Measurements from ENCODE around the gene SLC6A20. TPM values are rescaled to one million over a fixed set of nuclear protein-coding genes. Genes with fewer than 3 reads are reported as not detected.
A peak's percentile ranks its signal among the peaks of the same experiment; 100 is the strongest.

SLC6A20 gene
- total RNA-seq, 1 donor from 2014 or later = 22.7 TPM

DNA sequence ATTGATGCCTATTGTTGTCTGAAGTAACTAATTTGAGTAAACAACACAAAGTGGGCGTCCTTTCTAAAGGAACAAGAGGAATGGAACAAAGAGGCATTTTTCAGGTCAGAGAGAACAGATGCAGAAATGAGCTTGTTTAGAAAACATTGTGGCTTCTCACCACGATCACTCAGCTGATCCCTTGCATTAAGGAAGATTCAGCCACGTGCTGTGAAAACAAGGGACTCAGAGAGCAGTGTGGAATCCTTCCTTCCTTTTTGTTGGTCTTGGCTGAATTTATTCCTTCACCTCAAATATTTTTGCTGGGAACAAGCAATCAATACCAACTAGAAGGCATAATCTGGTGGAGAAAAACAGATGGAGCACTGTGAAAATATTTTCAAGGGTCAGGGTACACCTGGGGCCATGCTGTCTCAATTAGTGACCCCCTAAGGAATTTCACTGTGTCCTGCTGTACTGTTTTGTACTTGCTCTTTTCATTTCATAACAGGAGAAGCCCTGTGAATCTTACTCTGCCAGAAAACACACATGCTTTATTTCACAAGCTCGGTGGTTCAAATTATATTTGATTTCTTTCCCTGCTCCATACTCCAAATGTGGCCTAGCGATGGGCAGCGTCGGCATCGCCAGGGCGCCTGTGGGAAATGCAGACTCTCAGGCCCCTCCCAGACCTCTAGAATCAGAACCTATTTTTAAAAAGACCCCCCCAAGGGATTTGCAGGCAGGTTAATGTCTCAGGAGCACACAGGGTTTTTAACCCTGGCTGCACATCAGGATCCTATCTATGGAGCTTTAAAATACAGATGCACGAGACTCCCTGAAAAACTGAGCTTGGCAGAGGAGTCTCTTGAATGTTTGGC lies 11.6 kb upstream of the SLC6A20 start:
- DNase-seq = no peak
- no peak overlapping the region for H3K4me3 ChIP-seq

DNA sequence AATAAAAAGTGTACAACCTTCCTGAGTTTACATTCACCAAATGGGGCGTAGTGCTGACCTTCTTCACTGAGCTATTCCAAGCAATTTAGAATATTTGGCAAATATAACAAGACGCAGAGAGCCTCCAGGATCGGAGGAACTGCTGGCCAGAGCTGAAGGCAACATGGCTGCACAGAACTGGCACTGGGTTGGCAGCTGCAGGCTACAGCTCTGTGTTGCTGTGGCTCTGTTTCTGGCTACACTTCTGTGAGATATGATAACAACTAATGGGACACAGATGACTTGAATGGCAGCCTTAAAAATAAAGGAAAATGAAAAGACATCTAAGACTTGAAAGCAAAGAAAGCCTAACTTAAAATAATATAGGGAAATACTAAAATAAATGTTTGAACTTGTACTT lies 10.8 kb upstream of the SLC6A20 start:
- H3K27me3 ChIP-seq = no peaks in the 10 kb centered on the region
- DNase-seq (no peak), ATAC-seq (no peak)
- intact Hi-C loops (cut with DNase I) = no loop called here
- TF ChIP-seq CTCF (IDR thresholded peaks at IDR 0.05) = no peak
- H3K36me3 ChIP-seq = no peaks in the 10 kb centered on the region
- H3K4me1 ChIP-seq = no peaks in the 10 kb centered on the region
- no peak overlapping the region for H3K4me3 ChIP-seq
- no peaks in the 10 kb centered on the region for H3K9me3 ChIP-seq
- H3K27ac ChIP-seq = no peak overlapping the region

More for the DNA sequence above, 11.6 kb upstream of the SLC6A20 start:
- no peak for ATAC-seq
- H3K4me1 ChIP-seq = no peaks in the 10 kb centered on the region
- H3K36me3 ChIP-seq = no peaks in the 10 kb centered on the region
- no peaks in the 10 kb centered on the region for H3K27me3 ChIP-seq
- no peak overlapping the region for H3K27ac ChIP-seq
- intact Hi-C loops (cut with DNase I) = no loop called here
- H3K9me3 ChIP-seq = no peaks in the 10 kb centered on the region
- no peak for TF ChIP-seq CTCF (IDR thresholded peaks at IDR 0.05)

- Histone ChIP-seq H3K4me3 (no peak overlapping the region), H3K4me1 (no peaks in the 10 kb centered on the region), H3K27ac (no peak overlapping the region), H3K9me3 (no peaks in the 10 kb centered on the region), H3K36me3 (no peaks in the 10 kb centered on the region), H3K27me3 (no peaks in the 10 kb centered on the region)
- no peak for TF ChIP-seq CTCF (IDR thresholded peaks at IDR 0.05)
- intact Hi-C loops (cut with DNase I) = no loop called here
- DNase-seq (no peak), ATAC-seq (peak; percentile 23)
These were observed 9.7 kb upstream of the SLC6A20 start for GRCh38 chr3:45806072-45806471.

- TF ChIP-seq CTCF (IDR thresholded peaks at IDR 0.05) = no peak
- intact Hi-C loops (cut with DNase I) = no loop called here
- Histone ChIP-seq H3K36me3 (no peaks in the 10 kb centered on the region), H3K9me3 (no peaks in the 10 kb centered on the region), H3K27me3 (peaks cover 16% of the 10 kb centered on the region), H3K4me1 (no peaks in the 10 kb centered on the region), H3K4me3 (no peak overlapping the region), H3K27ac (no peak overlapping the region)
- ATAC-seq (no peak), DNase-seq (no peak)
These were observed 7.1 kb upstream of the SLC6A20 start for GRCh38 chr3:45803252-45803935.

GRCh38 chr3:45802146-45802545 lies 5.8 kb upstream of the SLC6A20 start:
- Histone ChIP-seq H3K4me1 (no peaks in the 10 kb centered on the region), H3K27me3 (peaks cover 28% of the 10 kb centered on the region), H3K27ac (no peak overlapping the region), H3K4me3 (no peak overlapping the region), H3K9me3 (no peaks in the 10 kb centered on the region), H3K36me3 (no peaks in the 10 kb centered on the region)
- intact Hi-C loops (cut with DNase I) = no loop called here
- DNase-seq (no peak), ATAC-seq (no peak)
- TF ChIP-seq CTCF (IDR thresholded peaks at IDR 0.05) = no peak

Data from upper lobe of right lung (tissue), 1 donor.